GM12878 (cell line): Measurements from ENCODE around the gene OTUD5. TPM values are rescaled to one million over a fixed set of nuclear protein-coding genes. Genes with fewer than 3 reads are reported as not detected.

Experiments
- ATF2 ChIP-seq: IDR thresholded peaks from 2 replicates; pipeline ENCODE4 v1.6.1; 2012; ENCODE audit warnings: low read length, inconsistent platforms
- BACH1 ChIP-seq: fragments of 450-650 bp; IDR thresholded peaks from 2 replicates; pipeline ENCODE4 v1.6.1; 2017; ENCODE audit warnings: mild to moderate bottlenecking, borderline replicate concordance
- CBFB ChIP-seq: IDR thresholded peaks from 2 replicates; pipeline ENCODE4 v1.6.1; 2016; ENCODE audit warnings: antibody characterized with exemption, low read depth
- CREM ChIP-seq: IDR thresholded peaks from 2 replicates; pipeline ENCODE4 v1.6.1; 2014; ENCODE audit warnings: antibody characterized with exemption, low read depth
- CUX1 ChIP-seq: IDR thresholded peaks from 2 replicates; pipeline ENCODE4 v1.6.1; 2012; ENCODE audit warnings: improper control_type of control experiment, low read depth, low read length; ENCODE audit not compliant: insufficient replicate concordance
- EP300 ChIP-seq, 2 experiments: fragments of 150-350 bp in 1 of 2; IDR thresholded peaks; 2 replicates each; pipeline ENCODE4 v1.6.1; 2011 to 2012; ENCODE audit warnings: low read depth in 2 of 2, low read length in 2 of 2, borderline replicate concordance in 1 of 2, improper control_type of control experiment in 1 of 2, inconsistent platforms in 1 of 2; ENCODE audit not compliant: control insufficient read depth in 1 of 2
- FOXM1 ChIP-seq: IDR thresholded peaks from 2 replicates; pipeline ENCODE4 v1.6.1; 2012; ENCODE audit warnings: low read depth, mild to moderate bottlenecking, inconsistent platforms, low read length, moderate library complexity
- JUND ChIP-seq: IDR thresholded peaks from 2 replicates; pipeline ENCODE4 v1.6.1; 2012; ENCODE audit warnings: low read depth, mild to moderate bottlenecking, low read length, improper control_type of control experiment, moderate library complexity
- KDM1A ChIP-seq: fragments of 200-600 bp; sonication (generic); IDR thresholded peaks from 2 replicates; pipeline ENCODE4 v1.6.1; 2016; ENCODE audit warnings: borderline replicate concordance
- NFYA ChIP-seq: IDR thresholded peaks from 2 replicates; pipeline ENCODE4 v1.6.1; 2011; ENCODE audit warnings: low read depth, mild to moderate bottlenecking, low read length, improper control_type of control experiment, borderline replicate concordance
- PML ChIP-seq: IDR thresholded peaks from 2 replicates; pipeline ENCODE4 v1.6.1; 2012; ENCODE audit warnings: low read length, inconsistent platforms
- REST ChIP-seq: IDR thresholded peaks from 2 replicates; pipeline ENCODE4 v1.6.1; 2012; ENCODE audit warnings: mild to moderate bottlenecking, low read depth, low read length
- SMC3 ChIP-seq: IDR thresholded peaks from 2 replicates; pipeline ENCODE4 v1.6.1; 2011; ENCODE audit warnings: low read length, improper control_type of control experiment, borderline replicate concordance
- ZBED1 ChIP-seq: IDR thresholded peaks from 2 replicates; pipeline ENCODE4 v1.6.1; 2016; ENCODE audit warnings: borderline replicate concordance
- ZBTB4 ChIP-seq: fragments of 450-650 bp; formaldehyde crosslinking; IDR thresholded peaks from 2 replicates; pipeline ENCODE4 v1.4.0; 2022; ENCODE audit warnings: mild to moderate bottlenecking, moderate library complexity
- polyA plus RNA-seq, 11 experiments: library from polyadenylated mRNA; depleted of rRNA in 4 of 11; unstranded in 6 of 11; stranded (reverse) in 5 of 11; fragments of >200 nt; fragmentation: Nextera tagmentation in 4 of 11; fragmentation: Illumina TruSeq in 1 of 11; extraction: Ambion mirVana in 4 of 11; extraction: Trizol in 1 of 11; gene quantifications; 1 replicate in 1 of 11; 2 replicates in 10 of 11; pipeline versions ENCODE4 v1.2.1 to v1.2.3, GENCODE V29; 2011 to 2016; ENCODE audit warnings: inconsistent platforms in 2 of 11, missing spikeins in 2 of 11, low read depth in 1 of 11
- total RNA-seq, 4 experiments: library from RNA; depleted of rRNA in 3 of 4; stranded (reverse); fragments of >200 nt in 3 of 4; fragmentation: Illumina TruSeq in 1 of 4; extraction: Trizol in 1 of 4; gene quantifications; 2 replicates each; pipeline versions ENCODE4 v1.2.1 to v1.2.3, GENCODE V29; 2013 to 2021

OTUD5 gene
- total and polyA plus RNA-seq, 10 of the 15 experiments (the other 5 are each of a cell fraction or from before 2014, with no cell fraction given), result 2.0 to 50.3 (median 22.7) TPM

- peak; percentile 68 for TF ChIP-seq CUX1
- TF ChIP-seq ATF2, result no peak
- TF ChIP-seq FOXM1, result no peak
- TF ChIP-seq REST, result no peak
- no peak for TF ChIP-seq JUND
- no peak for TF ChIP-seq ZBED1
- TF ChIP-seq BACH1, result 0 out of 2 replicates have a peak, but pooled peaks have one; percentile 21
- TF ChIP-seq KDM1A, result no peak
- TF ChIP-seq CBFB, result no peak
- no peak for TF ChIP-seq PML
- peak; percentile 40 to 60; a peak in 3 of 4 replicates for TF ChIP-seq EP300 (IDR thresholded peaks at IDR 0.05; ENCODE audit: borderline replicate concordance in 1 of 2, control insufficient read depth in 1 of 2, low read depth in 2 of 2, low read length in 2 of 2)
- TF ChIP-seq CREM, result no peak
- TF ChIP-seq ZBTB4 (CRISPR knock-in tag), result no peak
- TF ChIP-seq SMC3, result no peak
- TF ChIP-seq NFYA, result no peak
Observed at GRCh38 chrX:48939524-48940228, 17.7 kb downstream of the OTUD5 start (continued).
